ENCODE results near the gene DIRAS1. TPM values are rescaled to one million over a fixed set of nuclear protein-coding genes. Genes with fewer than 3 reads are reported as not detected.

DIRAS1 gene
- total and polyA plus RNA-seq, 2 donors (not counting 1 experiment from before 2014, with no cell fraction given), result 5.2 to 19.0 TPM

DNA sequence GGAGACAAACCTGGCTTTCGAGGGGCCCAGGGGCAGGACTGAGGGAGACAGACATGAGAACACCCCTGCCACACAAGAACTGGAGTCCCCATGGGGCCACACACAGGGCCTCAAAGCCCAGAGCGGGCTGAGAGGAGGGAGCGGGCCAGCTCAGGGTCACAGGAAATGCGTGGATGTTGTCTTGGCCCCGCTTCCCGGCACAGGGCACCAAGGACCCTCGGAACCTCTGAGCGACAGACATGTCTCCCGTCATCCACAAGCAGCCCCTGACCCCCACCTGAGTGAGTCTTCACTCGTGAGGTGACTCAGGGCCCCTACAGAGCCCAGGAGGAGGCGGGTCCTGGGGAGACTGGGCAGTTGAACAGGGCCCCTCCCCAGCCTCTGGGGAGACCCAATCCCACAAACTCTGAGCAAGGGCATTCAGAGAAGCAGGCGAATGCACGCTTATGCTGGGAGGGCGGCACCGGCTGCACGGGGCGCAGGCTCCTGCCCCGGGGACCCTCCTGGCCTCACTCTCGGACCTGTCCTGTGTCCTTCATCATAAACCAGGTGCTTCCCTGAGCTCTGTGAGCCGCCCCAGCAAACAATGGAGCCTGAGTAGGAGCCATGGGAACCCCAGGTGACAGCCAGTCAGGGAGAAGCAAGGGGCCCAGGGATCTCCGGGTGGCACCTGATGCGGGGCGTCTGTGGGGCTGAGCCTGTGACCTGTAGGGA, 41.8 kb upstream of the DIRAS1 start:
- Histone ChIP-seq H2AFZ (ENCODE audit: low read length) (no peak overlapping the region), H3K27ac (ENCODE audit: insufficient read depth, low read length) (no peak overlapping the region), H3K9me3 (ENCODE audit: control insufficient read depth, insufficient read depth, low read depth, low read length) (no peaks in the 10 kb centered on the region), H3K4me3 (replicated peaks in 1 of 4; ENCODE audit: control extremely low read depth in 1 of 4, insufficient read depth in 1 of 4, low read depth in 3 of 4, low read length in 4 of 4) (no peak overlapping the region), H3K79me2 (ENCODE audit: control insufficient read depth, insufficient read depth, low read length) (no peaks in the 10 kb centered on the region), H3K9ac (ENCODE audit: insufficient read depth, low read length) (no peak overlapping the region), H3K4me1 (ENCODE audit: control insufficient read depth, extremely low read depth, insufficient read depth, low read length) (no peaks in the 10 kb centered on the region), H3K4me2 (ENCODE audit: extremely low read depth, insufficient read depth, low read length) (no peak overlapping the region), H4K20me1 (ENCODE audit: control insufficient read depth, extremely low read depth, insufficient read depth, low read length) (no peaks in the 10 kb centered on the region), H3K36me3 (ENCODE audit: control insufficient read depth, insufficient read depth, low read length) (peaks cover 18% of the 10 kb centered on the region), H3K27me3 (ENCODE audit: control insufficient read depth, insufficient read depth, low read length) (no peaks in the 10 kb centered on the region)
- no peak for TF ChIP-seq EZH2 (IDR thresholded peaks at IDR 0.05; ENCODE audit: low read length, missing control alignments)
- TF ChIP-seq, protein P1, sequence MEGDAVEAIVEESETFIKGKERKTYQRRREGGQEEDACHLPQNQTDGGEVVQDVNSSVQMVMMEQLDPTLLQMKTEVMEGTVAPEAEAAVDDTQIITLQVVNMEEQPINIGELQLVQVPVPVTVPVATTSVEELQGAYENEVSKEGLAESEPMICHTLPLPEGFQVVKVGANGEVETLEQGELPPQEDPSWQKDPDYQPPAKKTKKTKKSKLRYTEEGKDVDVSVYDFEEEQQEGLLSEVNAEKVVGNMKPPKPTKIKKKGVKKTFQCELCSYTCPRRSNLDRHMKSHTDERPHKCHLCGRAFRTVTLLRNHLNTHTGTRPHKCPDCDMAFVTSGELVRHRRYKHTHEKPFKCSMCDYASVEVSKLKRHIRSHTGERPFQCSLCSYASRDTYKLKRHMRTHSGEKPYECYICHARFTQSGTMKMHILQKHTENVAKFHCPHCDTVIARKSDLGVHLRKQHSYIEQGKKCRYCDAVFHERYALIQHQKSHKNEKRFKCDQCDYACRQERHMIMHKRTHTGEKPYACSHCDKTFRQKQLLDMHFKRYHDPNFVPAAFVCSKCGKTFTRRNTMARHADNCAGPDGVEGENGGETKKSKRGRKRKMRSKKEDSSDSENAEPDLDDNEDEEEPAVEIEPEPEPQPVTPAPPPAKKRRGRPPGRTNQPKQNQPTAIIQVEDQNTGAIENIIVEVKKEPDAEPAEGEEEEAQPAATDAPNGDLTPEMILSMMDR (conservative IDR thresholded peaks at IDR 0.05 in 1 of 2, IDR thresholded peaks at IDR 0.05 in 1 of 2; ENCODE audit: low read depth in 1 of 2, low read length in 2 of 2), result no peak
- DNase-seq (ENCODE audit: low read depth in 2 of 2), result no peak

DNA sequence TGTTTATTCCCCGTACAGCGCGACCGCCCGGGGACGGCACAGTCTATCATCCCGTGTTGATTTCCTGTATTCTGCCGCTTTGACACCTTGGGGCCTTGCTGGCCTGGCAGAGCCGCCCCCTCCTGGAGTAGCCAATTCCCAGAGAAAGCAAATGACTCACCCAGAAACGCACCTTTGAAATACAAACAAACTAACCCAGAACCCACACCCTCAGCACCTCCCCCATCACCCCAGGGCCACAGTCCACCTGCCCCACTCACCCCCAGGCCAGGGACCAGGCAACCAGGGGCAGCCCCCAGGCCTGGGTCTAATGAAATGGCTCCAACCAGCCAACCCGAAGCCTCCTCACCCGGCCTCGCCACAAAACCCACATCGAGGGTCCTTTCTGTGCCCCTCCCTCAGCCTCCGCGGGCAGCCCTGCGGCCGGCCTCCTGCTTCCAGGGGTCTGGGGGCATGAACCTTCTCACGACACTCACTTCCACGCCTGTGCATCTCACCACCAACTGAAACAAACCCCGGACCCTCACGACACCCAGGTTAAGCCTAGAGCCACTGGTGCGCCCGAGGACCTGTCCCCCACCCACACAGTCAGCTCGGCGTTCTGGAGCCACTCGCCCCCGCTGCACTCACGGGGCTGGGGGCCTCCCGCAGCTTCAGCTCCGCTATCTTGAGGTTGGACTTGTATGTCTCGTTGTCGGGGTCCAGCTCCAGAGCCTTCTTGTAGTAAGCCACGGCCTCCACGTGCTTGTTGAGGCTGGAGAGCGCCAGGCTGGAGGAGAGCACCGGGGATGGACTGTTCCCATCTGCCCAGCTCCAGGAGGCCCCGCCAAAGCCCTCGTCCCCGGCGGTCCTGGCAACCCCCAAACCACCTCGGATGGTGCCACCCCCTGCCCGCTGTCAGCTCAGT, 41.0 kb upstream of the DIRAS1 start:
- Histone ChIP-seq H3K4me1 (ENCODE audit: control insufficient read depth, extremely low read depth, insufficient read depth, low read length) (no peaks in the 10 kb centered on the region), H3K27me3 (ENCODE audit: control insufficient read depth, insufficient read depth, low read length) (no peaks in the 10 kb centered on the region), H3K79me2 (ENCODE audit: control insufficient read depth, insufficient read depth, low read length) (no peaks in the 10 kb centered on the region), H3K36me3 (ENCODE audit: control insufficient read depth, insufficient read depth, low read length) (peaks cover 22% of the 10 kb centered on the region), H4K20me1 (ENCODE audit: control insufficient read depth, extremely low read depth, insufficient read depth, low read length) (no peaks in the 10 kb centered on the region), H3K4me3 (replicated peaks in 1 of 4; ENCODE audit: control extremely low read depth in 1 of 4, insufficient read depth in 1 of 4, low read depth in 3 of 4, low read length in 4 of 4) (no peak overlapping the region), H3K27ac (ENCODE audit: insufficient read depth, low read length) (no peak overlapping the region), H3K9me3 (ENCODE audit: control insufficient read depth, insufficient read depth, low read depth, low read length) (no peaks in the 10 kb centered on the region), H3K4me2 (ENCODE audit: extremely low read depth, insufficient read depth, low read length) (no peak overlapping the region), H2AFZ (ENCODE audit: low read length) (no peak overlapping the region), H3K9ac (ENCODE audit: insufficient read depth, low read length) (no peak overlapping the region)
- TF ChIP-seq, protein P1 (conservative IDR thresholded peaks at IDR 0.05 in 1 of 2, IDR thresholded peaks at IDR 0.05 in 1 of 2; ENCODE audit: low read depth in 1 of 2, low read length in 2 of 2), result no peak
- TF ChIP-seq EZH2 (IDR thresholded peaks at IDR 0.05; ENCODE audit: low read length, missing control alignments), result no peak
- no peak for DNase-seq (ENCODE audit: low read depth in 2 of 2)

DNA sequence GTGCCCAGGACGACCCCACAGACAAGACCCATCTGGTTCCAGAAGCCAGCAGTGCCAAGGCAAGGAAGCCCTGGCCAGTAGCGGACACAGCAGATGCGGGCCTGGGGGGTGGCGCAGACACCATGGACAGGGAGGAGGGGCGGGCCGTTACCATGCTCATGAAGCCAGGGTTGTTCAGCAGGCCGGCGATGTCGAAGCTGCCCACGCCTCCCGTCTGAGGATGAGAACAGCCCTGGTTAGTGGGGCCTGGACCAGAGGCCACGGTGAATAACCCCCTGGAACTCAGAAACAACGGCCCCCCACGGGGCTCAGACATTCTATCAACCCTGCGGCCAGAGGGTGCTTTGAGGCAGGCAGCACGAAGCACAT, 40.1 kb upstream of the DIRAS1 start:
- Histone ChIP-seq H3K4me1 (ENCODE audit: control insufficient read depth, extremely low read depth, insufficient read depth, low read length) (no peaks in the 10 kb centered on the region), H3K4me3 (replicated peaks in 1 of 4; ENCODE audit: control extremely low read depth in 1 of 4, insufficient read depth in 1 of 4, low read depth in 3 of 4, low read length in 4 of 4) (no peak overlapping the region), H3K79me2 (ENCODE audit: control insufficient read depth, insufficient read depth, low read length) (no peaks in the 10 kb centered on the region), H3K4me2 (ENCODE audit: extremely low read depth, insufficient read depth, low read length) (no peak overlapping the region), H3K27ac (ENCODE audit: insufficient read depth, low read length) (no peak overlapping the region), H3K36me3 (ENCODE audit: control insufficient read depth, insufficient read depth, low read length) (peaks cover 25% of the 10 kb centered on the region), H3K9me3 (ENCODE audit: control insufficient read depth, insufficient read depth, low read depth, low read length) (no peaks in the 10 kb centered on the region), H3K9ac (ENCODE audit: insufficient read depth, low read length) (no peak overlapping the region), H4K20me1 (ENCODE audit: control insufficient read depth, extremely low read depth, insufficient read depth, low read length) (no peaks in the 10 kb centered on the region), H2AFZ (ENCODE audit: low read length) (no peak overlapping the region), H3K27me3 (ENCODE audit: control insufficient read depth, insufficient read depth, low read length) (no peaks in the 10 kb centered on the region)
- TF ChIP-seq, protein P1 (conservative IDR thresholded peaks at IDR 0.05 in 1 of 2, IDR thresholded peaks at IDR 0.05 in 1 of 2; ENCODE audit: low read depth in 1 of 2, low read length in 2 of 2), result no peak
- no peak for DNase-seq (ENCODE audit: low read depth in 2 of 2)

Data from fibroblast of lung (primary cell).